HCT116 (cell line): ENCODE results near the gene ZNF792. TPM values are rescaled to one million over a fixed set of nuclear protein-coding genes. Genes with fewer than 3 reads are reported as not detected.

ENCODE experiments used
- ATAC-seq: fragments of 200-7000 bp; cut with Tn5 transposase; 2 replicates; pipeline ENCODE4 v1.9.1; 2020; ENCODE audit warnings: mild to moderate bottlenecking, moderate library complexity
- BruUV-seq: library from RNA; stranded (reverse); fragments of 400-500 nt; replicated peaks from 2 replicates; lab custom pipeline; 2021; lab: Mats Ljungman, UMichigan
- CTCF ChIA-PET: fragments of 300-600 bp; sonication (Branson Sonifier 250); formaldehyde crosslinking; loops from one replicate; lab custom pipeline; 2021; ENCODE audit warnings: antibody characterized with exemption; lab: Charles Lee
- POLR2A ChIA-PET: fragments of 300-600, 350-600 bp; sonication (Branson Sonifier 250); formaldehyde crosslinking; loops from one replicate; lab custom pipeline; 2021; ENCODE audit warnings: antibody characterized with exemption; lab: Charles Lee
- RAD21 ChIA-PET, 2 experiments: fragments of 300-600 bp; sonication (Branson Sonifier 250); formaldehyde crosslinking; loops; one replicate each; lab custom pipeline; 2023; ENCODE audit warnings: low total read pairs in 2 of 2; ENCODE audit not compliant: uncharacterized antibody in 2 of 2, unreplicated experiment in 2 of 2, low non-redundant PET in 1 of 2; lab: Charles Lee
- DNase-seq: peaks from one replicate; pipeline ENCODE4 v3.0.0-alpha.2; 2010; ENCODE audit warnings: low read depth, low spot score
- H2AFZ ChIP-seq: fragments of 200-600 bp; shearing (Covaris generic), sonication (generic); 2 replicates; pipeline ENCODE4 v1.6.1; 2017; ENCODE audit warnings: low read depth, mixed run types, mixed read lengths, antibody characterized with exemption, low read length; ENCODE audit not compliant: poor library complexity, severe bottlenecking
- H3K27ac ChIP-seq: 2 replicates; pipeline ENCODE4 v1.5.1; 2012; ENCODE audit warnings: low read depth, low read length
- H3K27me3 ChIP-seq: fragments of 200-600 bp; sonication (generic); 2 replicates; pipeline ENCODE4 v1.6.1; 2016; ENCODE audit warnings: mixed run types, low read length, mixed read lengths; ENCODE audit not compliant: insufficient read depth
- H3K36me3 ChIP-seq, 2 experiments: fragments of 200-500 bp in 1 of 2; fragments of 200-600 bp in 1 of 2; sonication (Bioruptor generic) in 1 of 2; sonication (generic) in 1 of 2; 2 replicates each; pipeline versions ENCODE4 v1.5.1 to v1.6.1; 2014 to 2016; ENCODE audit warnings: low read length in 2 of 2, inconsistent platforms in 1 of 2, mixed read lengths in 1 of 2, mixed run types in 1 of 2; ENCODE audit not compliant: insufficient read depth in 2 of 2, control insufficient read depth in 1 of 2
- H3K4me1 ChIP-seq, 2 experiments: fragments of 200-600 bp in 1 of 2; sonication (generic) in 1 of 2; 2 replicates each; pipeline versions ENCODE4 v1.5.1 to v1.6.1; 2012 to 2017; ENCODE audit warnings: low read length in 2 of 2, inconsistent platforms in 1 of 2, mild to moderate bottlenecking in 1 of 2, mixed read lengths in 1 of 2, mixed run types in 1 of 2, moderate library complexity in 1 of 2; ENCODE audit not compliant: insufficient read depth in 2 of 2, control insufficient read depth in 1 of 2
- H3K4me2 ChIP-seq: fragments of 200-600 bp; sonication (generic); 2 replicates; pipeline ENCODE4 v1.6.1; 2017; ENCODE audit warnings: mixed run types, low read length, mixed read lengths
- H3K4me3 ChIP-seq, 2 experiments: fragments of 200-600 bp in 1 of 2; sonication (generic) in 1 of 2; replicated peaks in 1 of 2; 2 replicates each; pipeline ENCODE4 v1.5.1; 2011 to 2016; ENCODE audit warnings: low read length in 2 of 2, control low read depth in 1 of 2, low read depth in 1 of 2, mild to moderate bottlenecking in 1 of 2, mixed read lengths in 1 of 2, mixed run types in 1 of 2
- H3K79me2 ChIP-seq: fragments of 200-600 bp; sonication (generic); 2 replicates; pipeline ENCODE4 v1.6.1; 2017; ENCODE audit warnings: mild to moderate bottlenecking, mixed run types, low read length, moderate library complexity, mixed read lengths; ENCODE audit not compliant: insufficient read depth
- H3K9ac ChIP-seq: fragments of 200-600 bp; sonication (generic); 2 replicates; pipeline ENCODE4 v1.6.1; 2016; ENCODE audit warnings: low read length, mixed read lengths
- H3K9me2 ChIP-seq: fragments of 200-600 bp; sonication (generic), shearing (Covaris generic); 2 replicates; pipeline ENCODE4 v1.6.1; 2017; ENCODE audit warnings: mixed run types, mild to moderate bottlenecking, moderate library complexity; ENCODE audit not compliant: insufficient read depth
- H3K9me3 ChIP-seq, 2 experiments: fragments of 200-500 bp in 1 of 2; fragments of 200-600 bp in 1 of 2; sonication (Bioruptor generic) in 1 of 2; sonication (generic) in 1 of 2; 2 replicates each; pipeline ENCODE4 v1.6.1; 2014 to 2017; ENCODE audit warnings: low read length in 2 of 2, mixed read lengths in 2 of 2, inconsistent platforms in 1 of 2, low read depth in 1 of 2, mild to moderate bottlenecking in 1 of 2, mixed run types in 1 of 2, moderate library complexity in 1 of 2; ENCODE audit not compliant: control insufficient read depth in 1 of 2, insufficient read depth in 1 of 2
- H4K20me1 ChIP-seq: fragments of 200-600 bp; sonication (generic), shearing (Covaris generic); 2 replicates; pipeline ENCODE4 v1.6.1; 2017; ENCODE audit warnings: mixed run types, mild to moderate bottlenecking, moderate library complexity; ENCODE audit not compliant: insufficient read depth
- ATF3 ChIP-seq: IDR thresholded peaks from 2 replicates; pipeline ENCODE4 v1.6.1; 2012
- CTCF ChIP-seq, 3 experiments: fragments of 200-600 bp in 1 of 3; sonication (generic) in 1 of 3; IDR thresholded peaks in 2 of 3; conservative IDR thresholded peaks in 1 of 3; 2 replicates each; pipeline ENCODE4 v1.5.1; 2012 to 2017; ENCODE audit warnings: low read depth in 2 of 3, low read length in 2 of 3, antibody characterized with exemption in 1 of 3, borderline replicate concordance in 1 of 3, control low read depth in 1 of 3, mild to moderate bottlenecking in 1 of 3, mixed read lengths in 1 of 3, mixed run types in 1 of 3, moderate library complexity in 1 of 3; ENCODE audit not compliant: insufficient read depth in 1 of 3
- EGR1 ChIP-seq: IDR thresholded peaks from 2 replicates; pipeline ENCODE4 v1.6.1; 2012; ENCODE audit warnings: low read depth
- ELF1 ChIP-seq: IDR thresholded peaks from 2 replicates; pipeline ENCODE4 v1.6.1; 2012; ENCODE audit warnings: low read depth, borderline replicate concordance
- FOSL1 ChIP-seq: IDR thresholded peaks from 2 replicates; pipeline ENCODE4 v1.6.1; 2012; ENCODE audit warnings: low read depth
- JUND ChIP-seq: IDR thresholded peaks from 2 replicates; pipeline ENCODE4 v1.6.1; 2012
- POLR2A ChIP-seq: IDR thresholded peaks from 2 replicates; pipeline ENCODE4 v1.7.0; 2011; ENCODE audit warnings: borderline replicate concordance; ENCODE audit not compliant: insufficient read depth, insufficient read length; ENCODE audit errors: extremely low read depth
- POLR2AphosphoS5 ChIP-seq: IDR thresholded peaks from 2 replicates; pipeline ENCODE4 v1.6.1; 2011; ENCODE audit warnings: mild to moderate bottlenecking, low read depth, low read length, moderate library complexity
- RAD21 ChIP-seq: IDR thresholded peaks from 2 replicates; pipeline ENCODE4 v1.6.1; 2012; ENCODE audit warnings: low read depth, mild to moderate bottlenecking
- REST ChIP-seq: IDR thresholded peaks from 2 replicates; pipeline ENCODE4 v1.6.1; 2012; ENCODE audit warnings: low read depth
- SIN3A ChIP-seq: IDR thresholded peaks from 2 replicates; pipeline ENCODE4 v1.6.1; 2012; ENCODE audit warnings: low read depth
- SRF ChIP-seq: IDR thresholded peaks from 2 replicates; pipeline ENCODE4 v1.6.1; 2012; ENCODE audit warnings: low read depth
- TCF7L2 ChIP-seq: IDR thresholded peaks from 2 replicates; pipeline ENCODE4 v1.7.0; 2011; ENCODE audit warnings: borderline replicate concordance, inconsistent platforms; ENCODE audit not compliant: insufficient read depth, insufficient read length; ENCODE audit errors: extremely low read depth
- YY1 ChIP-seq: IDR thresholded peaks from 2 replicates; pipeline ENCODE4 v1.6.1; 2011; ENCODE audit warnings: low read length, low read depth, moderate library complexity, mild to moderate bottlenecking; ENCODE audit not compliant: insufficient replicate concordance; ENCODE audit errors: extremely low read depth
- ZFX ChIP-seq: fragments of 450-650 bp; IDR thresholded peaks from 2 replicates; pipeline ENCODE4 v1.6.1; 2017
- ZNF274 ChIP-seq: fragments of 200-500 bp; sonication (Bioruptor generic); IDR thresholded peaks from 2 replicates; pipeline ENCODE4 v1.6.1; 2014; ENCODE audit warnings: mild to moderate bottlenecking, low read depth, low read length, inconsistent platforms
- intact Hi-C: fragments of 100-400 bp; cut with micrococcal nuclease; formaldehyde crosslinking; loops from 2 replicates; pipeline ENCODE4 v1.10.0; 2022
- total RNA-seq: library from RNA; stranded (reverse); gene quantifications from one replicate; pipeline ENCODE4 v1.2.1, GENCODE V29; 2021; ENCODE audit not compliant: unreplicated experiment

ZNF792 gene
- total RNA-seq, 1 experiment from 2014 or later: 3.6 TPM

GRCh38 chr19:34991542-34992333, 27.7 kb upstream of the ZNF792 start:
- no peaks in the 10 kb centered on the region for H3K36me3 ChIP-seq
- ChIA-PET CTCF (no interaction called here), RAD21 (no interaction called here), POLR2A (no interaction called here)
- no peak for ATAC-seq
- H3K4me3 ChIP-seq: no peak overlapping the region
- intact Hi-C loops: no loop called here
- no peaks in the 10 kb centered on the region for H3K4me1 ChIP-seq
- H3K79me2 ChIP-seq: no peaks in the 10 kb centered on the region
- TF ChIP-seq FOSL1 (no peak), ZNF274 (no peak), YY1 (no peak), ELF1 (no peak), ZFX (no peak), TCF7L2 (no peak), SIN3A (no peak), POLR2A (no peak), RAD21 (no peak), POLR2AphosphoS5 (no peak), CTCF (IDR thresholded peaks at IDR 0.05 in 2 of 3, conservative IDR thresholded peaks at IDR 0.05 in 1 of 3; ENCODE audit: borderline replicate concordance in 1 of 3, insufficient read depth in 1 of 3, low read depth in 2 of 3, low read length in 2 of 3) (no peak), SRF (no peak), JUND (no peak), EGR1 (no peak), ATF3 (no peak), REST (no peak)
- H4K20me1 ChIP-seq: no peaks in the 10 kb centered on the region
- no peak overlapping the region for H3K4me2 ChIP-seq
- H3K27ac ChIP-seq: no peak overlapping the region
- H3K9me2 ChIP-seq: no peaks in the 10 kb centered on the region
- H3K27me3 ChIP-seq: no peaks in the 10 kb centered on the region
- H2AFZ ChIP-seq: no peak overlapping the region
- BruUV-seq: no TSS peak
- no peak for DNase-seq
- no peak overlapping the region for H3K9ac ChIP-seq
- no peaks in the 10 kb centered on the region for H3K9me3 ChIP-seq
